Islet precursor cell (in vitro differentiated cells): ENCODE results near the gene HDHD3.
"Not testable (repeated sequence)": the region's sequence is repeated elsewhere in the genome, so short reads cannot be mapped to it uniquely, and the experiment has no call there.

Source experiments
- DNase-seq: peaks from one replicate; pipeline ENCODE4 v3.0.0-alpha.2; 2018

The HDHD3 gene

DNA sequence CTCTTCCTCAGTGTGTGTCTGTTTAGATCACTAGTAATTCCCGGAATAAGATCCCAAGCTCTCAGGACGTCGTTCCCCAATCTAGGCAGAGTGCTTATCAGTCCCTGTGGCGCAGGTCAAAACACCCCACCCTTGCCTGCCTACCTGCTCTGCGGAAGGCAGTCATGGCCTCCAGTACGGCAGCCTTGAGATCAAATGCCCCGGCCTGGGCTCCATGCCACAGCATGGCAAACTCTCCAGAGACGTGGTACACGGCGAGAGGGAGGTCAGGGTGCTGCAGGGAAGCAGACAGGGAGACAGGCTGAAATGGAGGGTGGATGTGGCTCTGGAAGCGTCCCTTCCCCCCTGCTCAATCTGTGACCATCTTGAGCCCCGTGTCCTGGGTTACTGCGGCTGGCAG is 12.0 kb upstream of the HDHD3 start:
- no peak for DNase-seq

DNA sequence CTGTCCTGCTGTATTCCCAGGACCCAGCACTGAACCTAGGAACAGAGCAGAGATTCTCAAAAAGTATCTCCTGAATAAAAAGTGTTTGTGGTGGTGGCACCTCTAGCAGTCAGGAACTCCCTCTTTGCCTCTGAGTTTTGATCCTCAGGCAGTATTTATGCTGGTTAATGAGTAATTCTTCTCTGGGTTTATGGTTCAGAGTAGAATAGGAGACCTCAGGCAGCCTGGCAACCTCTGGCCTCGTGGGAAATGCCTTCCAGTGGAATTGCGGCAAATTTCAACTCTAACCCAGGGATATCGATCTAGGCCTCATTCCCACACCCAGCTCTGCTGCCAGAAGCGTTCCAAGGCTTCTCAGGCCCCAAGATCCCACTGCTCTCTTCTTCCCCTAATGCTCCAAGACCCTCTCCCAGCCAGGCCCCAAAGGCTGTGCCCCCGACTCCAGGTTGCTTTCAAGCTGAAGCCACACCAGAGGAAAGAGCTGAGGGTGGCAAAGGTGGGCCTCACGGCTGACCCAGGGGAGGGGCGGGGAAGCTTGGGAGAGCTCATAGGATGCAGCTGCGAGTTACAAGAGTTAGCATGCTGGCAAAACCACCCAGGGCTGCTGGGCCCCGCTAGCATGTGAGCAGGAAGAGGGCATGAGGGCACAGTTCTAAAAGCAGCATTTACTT is 10.9 kb upstream of the HDHD3 start:
- DNase-seq, result no peak

DNA sequence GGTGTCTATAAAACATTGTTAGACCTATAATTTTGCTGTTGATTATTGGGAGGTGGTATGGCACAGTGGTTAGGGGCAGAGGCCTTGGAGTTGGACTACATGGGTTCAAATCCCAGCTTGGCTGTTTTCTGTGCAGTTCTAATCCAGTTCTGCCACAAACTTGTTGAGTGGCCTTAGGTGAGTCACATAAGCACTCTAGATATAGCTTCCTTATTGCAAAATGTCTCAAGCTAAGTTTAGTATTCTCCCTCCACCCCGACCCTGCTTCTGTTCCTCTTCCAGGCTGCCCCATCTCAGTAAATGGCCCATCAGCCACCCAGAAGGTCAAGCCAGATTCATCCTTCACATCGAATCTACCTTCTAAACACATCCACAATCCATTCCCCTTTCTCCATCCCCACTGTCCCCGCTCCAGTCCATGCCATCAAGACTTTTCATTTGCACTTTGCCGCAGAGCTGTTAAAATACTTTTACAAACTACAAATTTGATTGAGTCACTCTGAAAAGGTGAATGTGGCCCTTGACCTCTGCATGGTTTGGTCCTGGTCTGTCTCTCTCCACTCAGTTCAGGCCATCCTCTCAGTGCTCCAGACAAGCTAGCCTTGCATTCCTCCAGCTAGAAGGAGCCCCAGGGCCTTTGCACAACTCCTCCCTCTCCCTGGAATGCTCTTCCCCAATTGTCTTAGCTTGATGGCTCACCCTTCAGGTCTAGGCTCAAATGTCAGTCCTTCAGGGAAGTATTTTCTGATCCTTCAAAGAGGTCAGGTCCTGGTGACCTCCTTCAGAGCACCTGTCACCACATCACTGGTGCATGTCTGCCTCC is 10.0 kb upstream of the HDHD3 start:
- peak; percentile 67 for DNase-seq

GRCh38 chr9:113381909-113382411 is 5.2 kb upstream of the HDHD3 start:
- DNase-seq, result peak; percentile 82

DNA sequence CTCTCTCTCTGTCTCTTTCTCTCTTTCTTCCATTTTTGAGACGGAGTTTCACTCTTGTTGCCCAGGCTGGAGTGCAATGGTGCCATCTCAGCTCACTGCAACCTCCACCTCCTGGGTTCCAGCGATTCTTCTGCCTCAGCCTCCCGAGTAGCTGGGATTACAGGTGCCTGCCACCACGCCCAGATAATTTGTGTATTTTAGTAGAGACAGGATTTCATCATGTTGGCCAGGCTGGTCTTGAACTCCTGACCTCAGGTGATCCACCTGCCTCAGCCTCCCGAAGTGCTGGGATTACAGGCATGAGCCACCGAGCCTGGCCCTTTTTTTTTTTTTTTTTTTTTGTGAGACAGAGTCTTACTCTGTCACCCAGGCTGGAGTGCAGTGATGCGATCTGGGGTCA is 4.7 kb upstream of the HDHD3 start:
- DNase-seq, result not testable (repeated sequence)

DNA sequence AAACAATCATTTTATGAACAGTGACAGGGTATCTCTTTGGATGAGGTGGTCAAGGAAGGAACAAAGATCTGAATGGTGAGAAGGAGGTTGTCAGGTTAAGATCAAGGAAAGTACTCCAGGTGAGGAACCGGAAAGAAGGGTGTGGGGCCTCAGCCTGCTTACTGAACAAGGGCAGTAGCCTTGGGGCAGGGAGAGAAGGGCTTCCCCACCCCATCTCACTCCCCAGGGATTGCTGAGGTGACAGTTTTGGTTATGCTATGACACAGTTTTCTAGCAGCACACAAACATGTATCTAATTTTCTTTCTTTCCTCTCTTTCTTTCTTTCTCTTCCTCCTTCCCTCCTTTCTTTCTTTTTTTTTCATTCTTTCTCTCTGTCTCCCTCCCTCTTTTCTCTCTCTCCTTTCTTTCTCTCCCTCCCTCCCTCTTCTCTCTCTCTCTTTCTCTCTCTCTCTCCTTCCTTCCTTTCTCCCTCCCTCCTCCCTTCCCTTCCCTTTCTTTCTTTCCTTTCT is 4.1 kb upstream of the HDHD3 start:
- no peak for DNase-seq

DNA sequence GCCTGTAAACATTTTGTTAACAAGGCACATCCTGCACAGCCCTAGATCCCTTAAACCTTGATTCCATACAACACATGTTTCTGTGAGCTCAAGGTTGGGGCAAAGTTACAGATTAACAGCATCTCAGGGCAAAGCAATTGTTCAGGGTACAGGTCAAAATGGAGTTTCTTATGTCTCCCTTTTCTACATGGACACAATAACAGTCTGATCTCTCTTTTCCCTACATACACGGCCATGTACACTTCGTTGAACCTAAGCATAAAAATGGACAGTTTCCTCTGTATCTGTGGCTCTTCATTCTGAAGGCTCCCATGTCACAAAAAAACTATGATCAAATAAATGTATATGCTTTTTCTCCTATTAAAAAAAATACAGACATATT is 3.0 kb upstream of the HDHD3 start:
- DNase-seq, result not testable (repeated sequence)

- not testable (repeated sequence) for DNase-seq
Measured at GRCh38 chr9:113379094-113379828, 2.5 kb upstream of the HDHD3 start.

DNA sequence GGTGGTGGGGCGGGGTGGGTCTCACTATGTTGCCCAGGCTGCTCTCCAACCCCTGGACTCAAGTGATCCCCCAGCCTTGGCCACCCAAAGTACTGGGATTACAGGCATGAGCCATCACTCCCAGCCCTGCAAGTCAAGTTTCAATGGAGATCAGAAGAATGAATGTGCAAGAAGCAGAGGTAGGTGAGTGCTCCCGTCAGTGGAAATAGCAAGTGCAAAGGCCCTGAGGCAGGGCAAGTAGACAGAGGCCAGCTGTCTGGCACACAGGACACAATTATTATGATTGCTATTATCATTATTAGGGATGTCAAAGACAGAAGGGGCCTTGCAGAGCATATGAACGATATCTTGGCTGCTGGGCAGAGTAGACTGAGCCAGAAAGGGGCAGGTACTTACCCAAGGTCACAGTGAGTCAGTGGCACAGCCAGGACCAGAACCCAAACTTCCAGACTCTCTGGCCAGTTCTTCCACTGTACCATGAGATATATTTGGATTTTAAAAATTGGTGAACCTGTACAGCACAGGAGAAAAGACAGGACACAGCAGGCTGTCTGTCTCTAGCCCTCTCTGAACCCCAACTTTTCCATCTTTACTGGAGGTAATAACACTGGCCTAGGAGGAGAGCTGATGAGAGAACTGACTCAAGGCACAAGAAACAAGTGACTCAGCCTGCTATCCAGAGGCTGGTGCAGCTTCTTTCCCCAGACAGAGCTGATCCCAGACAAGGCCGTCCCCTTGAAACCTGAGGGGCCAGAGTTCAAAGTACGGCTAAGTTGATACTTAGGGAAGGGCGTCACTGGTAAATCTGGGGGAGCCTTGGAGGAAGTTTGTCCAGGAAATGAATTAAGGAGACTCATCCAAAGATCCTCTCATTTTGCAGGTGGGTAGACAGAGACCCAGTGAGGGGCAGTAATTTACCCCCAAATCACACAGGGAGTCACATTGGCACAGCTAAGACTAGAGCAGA is 1.4 kb downstream of the HDHD3 start:
- DNase-seq, result no peak

- DNase-seq, result no peak
Measured at GRCh38 chr9:113373676-113374392, 3.0 kb downstream of the HDHD3 start.

DNA sequence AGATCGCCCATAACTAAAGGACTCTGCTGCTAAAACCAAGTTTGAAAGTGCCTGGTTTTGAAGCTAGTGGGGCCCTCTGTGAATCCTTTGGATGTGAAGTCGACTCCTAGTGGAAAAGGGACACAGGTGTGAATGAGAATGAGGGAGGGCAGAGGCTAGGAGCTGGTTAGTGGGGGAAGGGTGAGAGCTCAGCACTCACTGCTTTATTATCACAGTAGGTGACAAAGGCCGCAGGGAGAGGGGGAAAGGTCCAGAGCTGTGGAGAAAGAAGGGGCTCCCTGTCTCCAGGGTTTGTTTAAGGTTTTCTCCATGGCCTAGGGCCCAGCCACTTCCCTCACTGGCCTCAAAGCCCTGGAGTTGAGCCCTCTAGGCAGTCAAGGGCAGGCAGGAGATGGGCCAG is 3.5 kb downstream of the HDHD3 start:
- no peak for DNase-seq

DNA sequence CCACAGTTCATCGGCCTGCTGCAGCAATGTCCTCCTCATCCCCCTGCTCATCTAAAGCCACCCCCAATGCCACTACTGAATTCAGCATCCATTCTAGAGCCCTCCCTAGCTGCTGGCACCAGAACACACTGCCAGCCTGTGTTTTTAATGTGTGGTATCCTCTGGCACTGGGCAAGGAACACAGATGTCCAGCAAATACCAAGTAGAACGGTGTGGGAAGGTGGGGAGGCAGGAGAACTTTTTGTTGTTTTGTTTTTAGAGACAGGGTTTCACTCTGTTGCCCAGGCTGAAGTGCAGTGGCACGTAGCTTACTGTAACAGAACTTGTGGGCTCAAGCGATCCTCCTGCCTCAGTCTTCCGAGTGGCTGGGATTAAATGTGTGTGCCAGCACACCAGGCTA is 4.7 kb downstream of the HDHD3 start:
- DNase-seq, result no peak

GRCh38 chr9:113370806-113371325 is 5.9 kb downstream of the HDHD3 start:
- DNase-seq, result no peak

DNA sequence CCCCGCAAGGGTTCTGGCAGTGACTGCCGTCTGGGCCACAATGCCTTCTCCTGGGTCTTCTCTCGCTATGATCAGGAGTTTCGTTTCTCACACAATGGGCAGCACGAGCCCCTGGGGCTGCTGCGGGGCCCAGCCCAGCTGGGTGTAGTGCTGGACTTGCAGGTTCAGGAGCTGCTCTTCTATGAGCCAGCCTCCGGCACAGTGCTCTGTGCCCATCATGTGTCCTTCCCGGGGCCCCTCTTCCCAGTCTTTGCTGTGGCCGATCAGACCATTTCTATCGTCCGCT is 7.0 kb downstream of the HDHD3 start:
- DNase-seq, result no peak

- DNase-seq, result no peak
Measured at GRCh38 chr9:113368982-113369854, 7.6 kb downstream of the HDHD3 start.

GRCh38 chr9:113368348-113368981 is 8.3 kb downstream of the HDHD3 start:
- no peak for DNase-seq

GRCh38 chr9:113365652-113366051 is 11.1 kb downstream of the HDHD3 start:
- DNase-seq, result not testable (repeated sequence)

GRCh38 chr9:113364951-113365350 is 11.8 kb downstream of the HDHD3 start:
- no peak for DNase-seq

GRCh38 chr9:113363336-113363735 is 13.4 kb downstream of the HDHD3 start:
- no peak for DNase-seq
